ENCODE results near the gene DYDC1.

DNA sequence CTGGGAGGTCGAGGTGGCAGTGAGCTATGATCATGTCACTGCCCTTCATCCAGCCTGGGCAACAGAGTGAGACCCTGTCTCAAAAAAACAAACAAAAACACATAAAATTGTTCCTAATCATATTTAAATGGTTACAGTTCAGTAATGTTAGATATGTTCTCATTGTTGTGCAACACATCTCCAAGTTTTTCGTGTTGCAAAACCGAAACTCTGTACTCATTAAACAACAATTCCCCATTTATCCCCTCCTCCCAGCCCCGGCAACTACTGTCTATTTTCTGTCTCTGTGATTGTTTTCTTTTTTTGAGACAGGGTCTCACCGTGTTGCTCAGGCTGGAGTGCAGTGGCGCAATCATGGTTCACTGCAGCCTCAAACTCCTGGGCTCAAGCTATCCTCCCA, 35.7 kb upstream of the DYDC1 start:
- TF ChIP-seq, protein P1, sequence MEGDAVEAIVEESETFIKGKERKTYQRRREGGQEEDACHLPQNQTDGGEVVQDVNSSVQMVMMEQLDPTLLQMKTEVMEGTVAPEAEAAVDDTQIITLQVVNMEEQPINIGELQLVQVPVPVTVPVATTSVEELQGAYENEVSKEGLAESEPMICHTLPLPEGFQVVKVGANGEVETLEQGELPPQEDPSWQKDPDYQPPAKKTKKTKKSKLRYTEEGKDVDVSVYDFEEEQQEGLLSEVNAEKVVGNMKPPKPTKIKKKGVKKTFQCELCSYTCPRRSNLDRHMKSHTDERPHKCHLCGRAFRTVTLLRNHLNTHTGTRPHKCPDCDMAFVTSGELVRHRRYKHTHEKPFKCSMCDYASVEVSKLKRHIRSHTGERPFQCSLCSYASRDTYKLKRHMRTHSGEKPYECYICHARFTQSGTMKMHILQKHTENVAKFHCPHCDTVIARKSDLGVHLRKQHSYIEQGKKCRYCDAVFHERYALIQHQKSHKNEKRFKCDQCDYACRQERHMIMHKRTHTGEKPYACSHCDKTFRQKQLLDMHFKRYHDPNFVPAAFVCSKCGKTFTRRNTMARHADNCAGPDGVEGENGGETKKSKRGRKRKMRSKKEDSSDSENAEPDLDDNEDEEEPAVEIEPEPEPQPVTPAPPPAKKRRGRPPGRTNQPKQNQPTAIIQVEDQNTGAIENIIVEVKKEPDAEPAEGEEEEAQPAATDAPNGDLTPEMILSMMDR (conservative IDR thresholded peaks at IDR 0.05; ENCODE audit: low read length): no peak
- no peak for TF ChIP-seq EZH2phosphoT487 (IDR thresholded peaks at IDR 0.05; ENCODE audit: borderline replicate concordance)

All from Loucy (cell line).